AG09319 (cell line): ENCODE results near the gene HASPIN.
"Not testable (repeated sequence)": the region's sequence is repeated elsewhere in the genome, so short reads cannot be mapped to it uniquely, and the experiment has no call there.

Experiments used
- DNase-seq: peaks from one replicate; pipeline ENCODE4 v3.0.0-alpha.2; 2010; ENCODE audit warnings: low read depth; ENCODE audit errors: extremely low read depth
- CTCF ChIP-seq: IDR thresholded peaks from 2 replicates; pipeline ENCODE4 v1.5.1; 2011; ENCODE audit warnings: low read depth, mild to moderate bottlenecking, inconsistent platforms, low read length, moderate library complexity

Gene HASPIN

DNA sequence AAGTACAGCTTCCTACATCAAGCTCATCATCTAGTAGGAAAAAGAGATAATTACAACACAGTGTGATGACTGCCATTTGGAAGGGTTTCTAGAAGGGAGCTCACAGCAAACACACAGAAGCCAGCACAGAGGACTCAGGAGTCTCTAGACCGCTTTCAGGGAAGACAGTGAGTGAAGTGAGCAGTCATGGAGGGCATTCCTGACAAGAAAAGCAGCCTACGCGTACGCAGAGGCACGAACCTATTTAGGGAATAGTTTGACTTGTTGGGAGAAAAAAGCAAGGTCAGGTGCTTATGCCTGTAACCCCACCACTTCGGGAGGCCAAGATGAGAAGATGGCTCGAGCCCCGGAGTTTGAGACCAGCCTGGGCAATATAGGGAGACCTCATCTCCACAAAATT is 8.4 kb upstream of the HASPIN start:
- no peak for TF ChIP-seq CTCF
- no peak for DNase-seq

DNA sequence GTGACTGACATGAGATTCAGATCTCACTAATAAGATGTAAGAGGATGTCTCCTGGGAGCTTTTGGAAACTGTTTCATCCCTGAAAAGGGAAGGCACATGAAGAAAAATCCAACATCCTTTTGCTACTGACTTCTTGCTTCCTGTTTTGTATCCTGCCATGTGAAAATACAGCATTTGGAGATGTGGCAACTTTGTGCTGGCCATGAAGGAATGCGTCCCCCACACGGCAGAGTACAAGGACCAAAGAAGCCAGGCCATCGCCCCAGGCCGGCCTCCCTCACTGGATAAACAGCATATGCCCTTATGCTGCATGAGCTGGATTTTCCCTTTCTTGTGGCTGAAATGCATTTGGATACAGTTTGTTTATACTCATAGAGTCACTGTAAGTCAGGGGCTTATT is 5.5 kb upstream of the HASPIN start:
- TF ChIP-seq CTCF, result no peak
- no peak for DNase-seq

DNA sequence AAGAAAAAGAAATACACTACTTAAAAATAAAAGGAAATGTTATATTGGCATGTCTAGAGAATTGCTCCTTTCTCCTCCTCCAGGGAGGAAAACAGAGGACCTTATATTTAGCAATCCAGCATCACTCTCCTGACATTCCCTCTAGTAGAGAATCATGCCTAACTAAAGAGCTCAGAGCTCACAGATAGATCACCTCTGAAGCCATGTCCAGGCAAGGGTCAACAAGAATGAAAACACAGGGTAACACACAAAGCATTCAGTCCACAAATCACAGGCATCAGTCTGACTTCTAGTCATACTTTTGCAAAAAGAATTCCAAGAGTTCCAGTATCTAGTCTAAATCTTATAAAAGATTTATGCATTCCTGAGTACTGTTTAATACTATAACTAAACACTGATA is 4.4 kb upstream of the HASPIN start:
- DNase-seq, result no peak
- no peak for TF ChIP-seq CTCF

- TF ChIP-seq CTCF, result no peak
- DNase-seq, result no peak
Observed at GRCh38 chr17:3722716-3723115, 987 bp upstream of the HASPIN start.

DNA sequence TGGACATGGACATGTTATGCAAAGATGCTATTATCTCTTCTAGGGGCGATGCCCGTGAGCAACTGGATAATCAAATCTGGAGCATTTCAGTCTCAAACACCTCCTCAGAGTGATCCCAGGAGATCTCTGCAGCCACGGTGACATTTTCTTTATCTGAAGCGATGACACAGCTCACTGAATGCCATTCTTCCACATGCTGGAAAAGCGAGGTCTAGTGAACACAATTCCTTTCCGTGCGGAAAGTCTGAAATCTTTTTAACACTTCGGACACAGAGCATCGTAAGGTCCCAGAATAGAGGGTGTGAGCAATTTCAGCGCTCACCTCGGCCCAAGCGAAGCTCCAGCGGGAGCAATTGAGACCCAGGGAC is 531 bp upstream of the HASPIN start:
- DNase-seq, result no peak
- TF ChIP-seq CTCF, result no peak

DNA sequence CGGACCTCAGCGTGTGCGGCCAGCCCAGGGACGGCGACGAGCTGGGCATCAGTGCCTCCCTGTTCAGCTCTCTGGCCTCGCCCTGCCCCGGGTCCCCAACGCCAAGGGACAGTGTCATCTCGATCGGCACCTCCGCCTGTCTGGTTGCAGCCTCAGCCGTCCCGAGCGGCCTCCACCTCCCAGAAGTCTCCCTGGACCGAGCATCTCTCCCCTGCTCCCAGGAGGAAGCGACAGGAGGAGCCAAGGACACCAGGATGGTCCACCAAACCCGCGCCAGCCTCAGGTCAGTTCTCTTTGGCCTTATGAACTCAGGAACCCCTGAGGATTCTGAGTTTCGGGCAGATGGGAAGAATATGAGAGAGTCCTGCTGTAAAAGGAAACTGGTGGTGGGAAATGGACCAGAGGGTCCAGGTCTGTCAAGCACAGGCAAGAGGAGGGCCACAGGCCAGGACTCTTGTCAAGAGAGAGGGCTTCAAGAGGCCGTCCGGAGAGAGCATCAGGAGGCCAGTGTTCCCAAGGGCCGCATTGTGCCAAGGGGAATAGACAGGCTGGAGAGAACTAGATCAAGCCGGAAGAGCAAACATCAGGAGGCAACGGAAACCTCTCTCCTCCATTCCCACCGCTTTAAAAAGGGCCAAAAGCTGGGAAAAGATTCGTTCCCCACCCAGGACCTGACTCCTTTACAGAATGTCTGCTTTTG is 825 bp downstream of the HASPIN start:
- TF ChIP-seq CTCF, result no peak
- no peak for DNase-seq

- DNase-seq, result no peak
- TF ChIP-seq CTCF, result no peak
Observed at GRCh38 chr17:3727041-3727440, 3.3 kb downstream of the HASPIN start.

DNA sequence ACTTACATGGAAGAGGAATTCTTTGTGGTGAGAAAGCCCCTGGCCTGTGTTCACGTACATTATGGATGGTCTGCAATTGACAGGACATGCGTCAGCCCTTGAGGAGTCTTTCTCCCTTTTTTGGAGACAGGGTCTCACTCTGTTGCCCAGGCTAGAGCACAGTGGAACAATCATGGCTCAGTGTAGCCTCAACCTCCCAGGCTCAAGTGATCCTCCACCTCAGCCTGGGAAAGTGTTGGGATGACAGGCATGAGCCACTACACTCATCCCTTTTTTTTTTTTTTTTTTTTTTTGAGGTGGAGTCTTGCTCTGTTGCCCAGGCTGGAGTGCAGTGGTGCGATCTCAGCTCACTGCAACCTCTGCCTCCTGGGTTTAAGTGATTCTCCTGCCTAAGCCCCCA is 4.4 kb downstream of the HASPIN start:
- not testable (repeated sequence) for DNase-seq
